Heart left ventricle (tissue), 13 donors: ENCODE measurements around the gene CPA1.

Experiments used
- POLR2A ChIP-seq, 2 donors: fragments of 450-650 bp; IDR thresholded peaks; one replicate each; pipeline ENCODE4 v1.6.1; 2017; ENCODE audit warnings: antibody characterized with exemption in 2 of 2, mild to moderate bottlenecking in 2 of 2, moderate library complexity in 2 of 2
- TF ChIP-seq, protein P1 (sequence below), 12 donors: fragments of 200-600 bp; sonication (generic) in 4 of 12; IDR thresholded peaks; one replicate each; pipeline versions ENCODE4 v1.5.0 to v1.8.0; 2018 to 2022; ENCODE audit warnings: antibody characterized with exemption in 12 of 12, mild to moderate bottlenecking in 5 of 12
- donor health status: ischemic (EF 13 %, LVEDD 7.1; RV severe dilation, severe dysfunction).
- donor health status: DM: no; HTN: yes; CAD: no.
- donor health status: DM: no; HTN: no; CAD: no.
- donor health status: ischemic (EF 25% LVEDD 6.9; RV normal size, moderate dysfunction).
- donor health status: ischemic (EF 25% LVEDD 5.7; RV mildly dilated, moderate dysfunction).
- donor health status: ischemic (EF 35%, LVEDD 5.7; RV mildly dilated, moderate dysfunction).
- donor health status: nonischemic (EF 11% LVEDD 7.7; RV severe dilation, severe dysfunction).
- donor health status: DM: yes; HTN: yes; CAD: no.
- donor health status: PGD.
- donor health status: ischemic (EF 29% LVEDD 5.4; RV normal size, mild dysfunction).
- donor health status: nonischemic (EF 23%, LVEDD 6.1; RV moderate dilation, normal function).

DNA sequence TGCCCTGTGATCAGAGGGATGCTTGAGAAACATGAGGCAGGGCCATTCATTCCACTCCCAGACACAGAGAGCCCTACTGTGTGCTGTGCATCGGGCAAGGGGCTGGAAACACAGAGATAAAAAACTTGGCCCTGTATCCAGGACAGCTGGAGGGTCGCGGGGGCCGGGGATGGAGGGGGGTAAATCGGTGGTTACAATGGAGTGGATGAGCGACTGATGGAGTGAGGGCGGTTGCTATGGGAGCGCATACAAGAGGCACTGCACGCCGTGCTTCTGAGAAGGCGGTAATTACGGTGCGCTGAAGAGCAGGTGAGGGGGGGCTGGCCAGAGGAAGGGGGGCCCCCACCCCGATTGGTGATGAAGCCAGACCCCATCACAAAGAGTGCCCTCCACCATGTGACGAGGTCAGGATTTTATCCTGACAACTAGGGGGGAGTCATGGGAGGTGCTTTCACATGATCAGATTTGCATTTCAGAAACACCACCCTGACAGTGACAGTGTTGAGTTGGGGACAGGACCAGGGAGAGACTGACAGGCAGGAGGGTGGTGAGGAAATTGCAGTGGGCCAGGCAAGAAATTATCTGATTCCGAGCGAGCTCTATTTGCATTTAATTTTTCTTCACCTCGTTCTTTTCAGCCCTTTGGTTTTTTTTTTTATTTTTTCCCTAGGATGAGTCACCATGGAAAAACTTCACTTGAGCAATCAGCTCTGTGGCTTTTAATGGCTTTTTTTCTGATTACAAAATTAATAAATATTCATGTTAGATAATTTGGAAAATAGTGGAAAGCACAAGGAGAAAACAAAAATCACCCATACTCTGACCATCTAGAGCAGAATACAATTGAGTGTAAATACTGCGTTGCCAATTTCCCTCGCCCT lies 27.9 kb upstream of the CPA1 start:
- TF ChIP-seq, protein P1, sequence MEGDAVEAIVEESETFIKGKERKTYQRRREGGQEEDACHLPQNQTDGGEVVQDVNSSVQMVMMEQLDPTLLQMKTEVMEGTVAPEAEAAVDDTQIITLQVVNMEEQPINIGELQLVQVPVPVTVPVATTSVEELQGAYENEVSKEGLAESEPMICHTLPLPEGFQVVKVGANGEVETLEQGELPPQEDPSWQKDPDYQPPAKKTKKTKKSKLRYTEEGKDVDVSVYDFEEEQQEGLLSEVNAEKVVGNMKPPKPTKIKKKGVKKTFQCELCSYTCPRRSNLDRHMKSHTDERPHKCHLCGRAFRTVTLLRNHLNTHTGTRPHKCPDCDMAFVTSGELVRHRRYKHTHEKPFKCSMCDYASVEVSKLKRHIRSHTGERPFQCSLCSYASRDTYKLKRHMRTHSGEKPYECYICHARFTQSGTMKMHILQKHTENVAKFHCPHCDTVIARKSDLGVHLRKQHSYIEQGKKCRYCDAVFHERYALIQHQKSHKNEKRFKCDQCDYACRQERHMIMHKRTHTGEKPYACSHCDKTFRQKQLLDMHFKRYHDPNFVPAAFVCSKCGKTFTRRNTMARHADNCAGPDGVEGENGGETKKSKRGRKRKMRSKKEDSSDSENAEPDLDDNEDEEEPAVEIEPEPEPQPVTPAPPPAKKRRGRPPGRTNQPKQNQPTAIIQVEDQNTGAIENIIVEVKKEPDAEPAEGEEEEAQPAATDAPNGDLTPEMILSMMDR (IDR thresholded peaks at IDR 0.05): no peak
- TF ChIP-seq POLR2A (IDR thresholded peaks at IDR 0.05): no peak
